Measurements from ENCODE around the gene TRAF6.

- TF ChIP-seq POLR2A (IDR thresholded peaks at IDR 0.05) (no peak), CTCF (IDR thresholded peaks at IDR 0.05) (no peak)
These were observed 59.9 kb downstream of the TRAF6 start for GRCh38 chr11:36450110-36450572.

Measured in breast epithelium (tissue), 3 donors.